Measurements from ENCODE around the gene ZBTB33. TPM values are rescaled to one million over a fixed set of nuclear protein-coding genes. Genes with fewer than 3 reads are reported as not detected.

Gene ZBTB33
- total RNA-seq, 1 donor = 18.3 TPM

GRCh38 chrX:120244395-120244734, 6.2 kb upstream of the ZBTB33 start:
- no peak for DNase-seq (ENCODE audit: low read depth)
- H3K4me3 ChIP-seq (ENCODE audit: low read depth, low read length) = peak overlapping the region; percentile 77
- TF ChIP-seq CTCF (IDR thresholded peaks at IDR 0.05; ENCODE audit: insufficient read depth, low read length) = no peak

- TF ChIP-seq CTCF (IDR thresholded peaks at IDR 0.05; ENCODE audit: insufficient read depth, low read length) = no peak
- peak; percentile 87 for DNase-seq (ENCODE audit: low read depth)
These were observed 5.7 kb upstream of the ZBTB33 start for GRCh38 chrX:120244735-120245498.

GRCh38 chrX:120251471-120252011, 929 bp downstream of the ZBTB33 start:
- TF ChIP-seq CTCF (IDR thresholded peaks at IDR 0.05; ENCODE audit: insufficient read depth, low read length) = no peak
- peak overlapping the region; percentile 73 for H3K4me3 ChIP-seq (ENCODE audit: low read depth, low read length)
- peak; percentile 32 for DNase-seq (ENCODE audit: low read depth)

More at GRCh38 chrX:120244735-120245498, 5.7 kb upstream of the ZBTB33 start:
- H3K4me3 ChIP-seq (ENCODE audit: low read depth, low read length) = peak overlapping the region; percentile 77

GRCh38 chrX:120253784-120254183, 3.2 kb downstream of the ZBTB33 start:
- DNase-seq (ENCODE audit: low read depth) = no peak
- TF ChIP-seq CTCF (IDR thresholded peaks at IDR 0.05; ENCODE audit: insufficient read depth, low read length) = no peak
- H3K4me3 ChIP-seq (ENCODE audit: low read depth, low read length) = no peak overlapping the region

- DNase-seq (ENCODE audit: low read depth) = no peak
- TF ChIP-seq CTCF (IDR thresholded peaks at IDR 0.05; ENCODE audit: insufficient read depth, low read length) = no peak
- H3K4me3 ChIP-seq (ENCODE audit: low read depth, low read length) = no peak overlapping the region
These were observed 9.8 kb downstream of the ZBTB33 start for GRCh38 chrX:120260369-120260768.

GRCh38 chrX:120262859-120263708, 12.5 kb downstream of the ZBTB33 start:
- H3K4me3 ChIP-seq (ENCODE audit: low read depth, low read length) = no peak overlapping the region
- no peak for DNase-seq (ENCODE audit: low read depth)
- TF ChIP-seq CTCF (IDR thresholded peaks at IDR 0.05; ENCODE audit: insufficient read depth, low read length) = no peak

All from fibroblast of the aortic adventitia (primary cell).